ENCODE measurements around the gene FXN.
A peak's percentile ranks its signal among the peaks of the same experiment; 100 is the strongest.
"Not testable (repeated sequence)": the region's sequence is repeated elsewhere in the genome, so short reads cannot be mapped to it uniquely, and the experiment has no call there.

The FXN gene
- total RNA-seq, result 1.2 to 9.8 (median 4.5) reads per million in 18 experiments

DNA sequence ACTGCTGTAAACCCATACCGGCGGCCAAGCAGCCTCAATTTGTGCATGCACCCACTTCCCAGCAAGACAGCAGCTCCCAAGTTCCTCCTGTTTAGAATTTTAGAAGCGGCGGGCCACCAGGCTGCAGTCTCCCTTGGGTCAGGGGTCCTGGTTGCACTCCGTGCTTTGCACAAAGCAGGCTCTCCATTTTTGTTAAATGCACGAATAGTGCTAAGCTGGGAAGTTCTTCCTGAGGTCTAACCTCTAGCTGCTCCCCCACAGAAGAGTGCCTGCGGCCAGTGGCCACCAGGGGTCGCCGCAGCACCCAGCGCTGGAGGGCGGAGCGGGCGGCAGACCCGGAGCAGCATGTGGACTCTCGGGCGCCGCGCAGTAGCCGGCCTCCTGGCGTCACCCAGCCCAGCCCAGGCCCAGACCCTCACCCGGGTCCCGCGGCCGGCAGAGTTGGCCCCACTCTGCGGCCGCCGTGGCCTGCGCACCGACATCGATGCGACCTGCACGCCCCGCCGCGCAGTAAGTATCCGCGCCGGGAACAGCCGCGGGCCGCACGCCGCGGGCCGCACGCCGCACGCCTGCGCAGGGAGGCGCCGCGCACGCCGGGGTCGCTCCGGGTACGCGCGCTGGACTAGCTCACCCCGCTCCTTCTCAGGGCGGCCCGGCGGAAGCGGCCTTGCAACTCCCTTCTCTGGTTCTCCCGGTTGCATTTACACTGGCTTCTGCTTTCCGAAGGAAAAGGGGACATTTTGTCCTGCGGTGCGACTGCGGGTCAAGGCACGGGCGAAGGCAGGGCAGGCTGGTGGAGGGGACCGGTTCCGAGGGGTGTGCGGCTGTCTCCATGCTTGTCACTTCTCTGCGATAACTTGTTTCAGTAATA, at the start of gene FXN:
TSS of gene FXN (plus strand) at position 315 of the 871 bp plus-strand sequence. CDS start at position 346, 31 bp downstream.
- peak; percentile 82 to 87 for DNase-seq

DNA sequence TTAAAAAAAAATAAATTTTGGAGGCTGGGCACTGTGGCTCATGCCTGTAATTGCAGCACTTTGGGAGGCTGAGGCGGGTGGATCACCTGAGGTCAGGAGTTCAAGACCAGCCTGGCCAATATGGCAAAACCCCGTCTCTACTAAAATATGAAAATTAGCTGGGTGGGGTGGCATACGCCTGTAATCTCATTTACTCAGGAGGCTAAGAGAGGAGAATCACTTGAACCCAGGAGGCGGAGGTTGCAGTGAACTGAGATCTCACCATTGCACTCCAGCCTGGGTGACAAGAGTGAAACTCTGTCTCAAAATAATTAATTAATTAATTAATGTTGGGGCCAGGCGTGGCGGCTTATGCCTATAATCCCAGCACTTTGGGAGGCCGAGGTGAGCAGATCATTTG, 48.6 kb upstream of the FXN start:
- DNase-seq, result not testable (repeated sequence)

DNA sequence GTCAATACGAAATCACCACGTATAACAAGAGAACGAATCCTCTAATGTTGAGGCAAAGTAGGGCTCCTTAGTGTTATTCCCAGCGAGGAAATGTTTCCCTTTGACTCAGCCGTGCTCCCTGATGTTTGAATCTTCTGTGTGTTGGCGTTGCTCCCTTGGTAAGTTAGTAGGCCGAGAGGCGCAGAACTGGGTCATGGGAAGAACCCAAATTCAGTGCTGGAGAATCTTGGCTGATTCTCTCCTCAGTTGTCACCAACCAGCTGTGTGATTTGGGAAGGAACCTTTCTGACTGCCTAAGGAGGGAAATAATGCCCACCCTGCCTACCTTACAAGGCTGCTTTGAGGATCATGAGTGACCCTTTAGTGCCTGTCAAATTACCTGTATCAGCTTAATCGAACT, 44.1 kb upstream of the FXN start:
- DNase-seq, result no peak

- peak; percentile 31 to 47 for DNase-seq
Observed at GRCh38 chr9:68995776-68996175, 39.8 kb upstream of the FXN start.

DNA sequence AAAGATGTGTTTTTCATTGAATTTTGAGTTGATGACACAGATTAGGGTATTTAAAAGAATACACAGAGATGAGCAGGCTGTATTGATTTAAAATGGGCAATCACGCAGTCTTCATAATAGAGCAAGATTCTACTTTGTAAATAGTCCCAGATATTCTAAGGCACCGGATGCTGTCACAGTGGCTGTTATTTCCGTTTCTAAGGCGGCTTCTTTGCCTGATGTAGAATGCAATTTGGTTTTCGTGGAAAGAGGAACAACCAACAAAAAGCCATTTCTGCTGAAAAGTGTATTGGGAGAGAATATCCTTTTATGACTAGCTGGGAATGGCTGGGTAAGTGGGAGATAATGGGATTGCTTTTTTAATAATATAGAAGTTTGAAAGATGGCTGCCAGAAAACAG, 39.1 kb upstream of the FXN start:
- DNase-seq, result peak; percentile 50 to 73

- no peak for DNase-seq
Observed at GRCh38 chr9:68997666-68998065, 37.9 kb upstream of the FXN start.

- no peak for DNase-seq
Observed at GRCh38 chr9:68998385-68998784, 37.2 kb upstream of the FXN start.

- DNase-seq, result no peak
Observed at GRCh38 chr9:68998812-68999211, 36.7 kb upstream of the FXN start.

GRCh38 chr9:68999393-69000105, 36.0 kb upstream of the FXN start:
- DNase-seq, result peak; percentile 84 to 87

- no peak for DNase-seq
Observed at GRCh38 chr9:69001921-69002320, 33.6 kb upstream of the FXN start.

DNA sequence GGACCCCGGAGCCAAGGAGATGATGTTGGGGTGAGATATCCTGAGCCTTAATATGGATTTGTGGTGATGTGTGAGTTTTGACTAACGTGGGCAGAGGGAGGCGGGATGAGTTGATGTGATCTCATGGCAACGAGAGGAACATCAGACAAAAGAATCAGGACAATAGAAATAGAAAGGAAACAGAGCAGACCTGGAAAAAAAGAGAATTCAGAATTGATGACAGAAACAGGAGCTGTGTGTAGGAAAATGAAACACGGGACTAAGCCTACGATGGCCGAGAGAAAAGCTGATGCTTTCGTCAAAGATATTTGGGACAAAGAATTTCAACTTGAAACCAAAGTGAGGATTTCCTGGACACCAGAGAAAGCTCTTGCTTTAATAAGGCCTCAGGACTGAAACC, 32.5 kb upstream of the FXN start:
- no peak for DNase-seq

DNA sequence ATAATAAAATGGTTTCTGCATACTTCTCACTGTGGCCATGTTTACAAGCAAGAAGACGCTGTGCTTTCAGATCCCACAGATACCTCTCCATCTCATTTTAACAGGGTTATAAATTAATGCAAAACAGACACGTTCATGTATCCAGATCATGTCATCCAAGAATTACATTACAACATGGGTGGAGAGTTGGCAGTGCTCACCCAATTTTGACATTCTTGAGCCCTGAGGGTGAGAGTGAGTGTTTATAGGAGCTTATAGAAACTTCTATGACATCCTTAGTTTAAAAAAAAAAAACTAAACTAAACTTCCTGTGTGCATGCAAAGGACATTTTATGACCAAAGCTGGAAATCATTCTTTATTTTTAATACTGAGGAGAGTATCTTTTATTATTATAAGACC, 30.7 kb upstream of the FXN start:
- DNase-seq, result no peak

DNA sequence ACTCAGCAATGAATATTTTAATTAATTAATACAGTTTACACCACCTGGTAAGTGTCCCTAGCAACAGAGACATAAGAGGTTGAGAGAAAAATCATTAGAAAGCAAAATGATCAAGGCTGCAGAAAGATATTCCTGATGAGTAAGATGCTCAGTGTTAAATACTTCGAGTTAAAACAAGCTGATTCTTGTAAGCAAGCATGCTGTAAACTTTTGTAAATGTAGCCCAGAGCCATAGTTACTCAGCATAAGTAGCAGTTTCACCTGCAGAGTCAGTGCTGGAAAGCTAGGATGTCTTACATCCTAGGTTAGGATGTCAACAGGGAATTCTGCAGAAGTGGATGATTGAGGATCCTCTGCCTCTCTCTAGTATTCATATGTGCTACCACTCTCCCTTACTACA, 25.8 kb upstream of the FXN start:
- DNase-seq, result no peak

GRCh38 chr9:69012696-69013381, 22.7 kb upstream of the FXN start:
- no peak for DNase-seq

GRCh38 chr9:69013382-69013727, 22.2 kb upstream of the FXN start:
- no peak for DNase-seq

DNA sequence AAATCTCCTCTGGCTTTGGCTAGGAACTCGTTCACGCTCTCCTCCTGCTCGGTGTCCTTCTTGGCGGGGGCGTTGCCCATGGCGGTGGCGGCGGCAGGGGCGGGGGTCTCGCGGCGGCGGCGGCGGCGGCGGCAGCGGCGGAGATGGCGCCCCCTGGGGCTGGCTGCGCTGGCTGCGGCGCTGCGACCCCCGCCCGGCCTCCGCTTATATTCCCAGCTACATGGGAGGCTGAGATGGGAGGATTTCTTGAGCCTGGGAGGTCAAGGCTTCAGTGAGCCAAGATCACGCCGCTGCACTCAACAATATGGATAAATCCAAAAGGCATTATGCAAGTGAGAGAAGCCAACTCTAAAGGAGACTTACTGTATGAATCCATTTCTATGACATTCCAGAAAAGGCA, 21.5 kb upstream of the FXN start, which contains the start of gene PRKACG:
TSS of gene PRKACG (minus strand) at position 101 of the 400 bp plus-strand sequence. CDS start at position 80, 21 bp downstream.
- no peak for DNase-seq

- no peak for DNase-seq
Observed at GRCh38 chr9:69016191-69017096, 19.1 kb upstream of the FXN start.

DNA sequence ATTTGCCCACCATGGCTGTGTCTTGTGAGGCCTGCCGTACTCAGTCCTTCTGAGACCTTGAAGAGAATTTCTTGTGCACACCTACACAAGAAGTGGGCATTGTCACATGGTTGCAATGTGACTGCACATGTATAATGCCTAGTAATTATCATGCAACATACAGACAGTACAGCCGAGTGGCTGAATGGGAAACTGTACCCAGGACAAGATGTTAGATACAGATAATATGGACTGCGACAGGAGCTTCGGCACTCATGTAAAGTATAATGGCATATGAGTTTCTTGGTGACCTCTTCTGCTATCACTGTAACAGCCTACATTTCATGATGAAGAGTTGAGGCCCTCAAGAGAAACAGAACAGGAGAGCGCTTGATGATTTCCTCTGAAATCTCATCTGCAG, 16.8 kb upstream of the FXN start:
- DNase-seq, result peak in 1 of 2 donors; percentile 23

GRCh38 chr9:69019808-69020207, 15.7 kb upstream of the FXN start:
- DNase-seq, result no peak

- DNase-seq, result no peak
Observed at GRCh38 chr9:69020301-69021145, 15.0 kb upstream of the FXN start.

DNA sequence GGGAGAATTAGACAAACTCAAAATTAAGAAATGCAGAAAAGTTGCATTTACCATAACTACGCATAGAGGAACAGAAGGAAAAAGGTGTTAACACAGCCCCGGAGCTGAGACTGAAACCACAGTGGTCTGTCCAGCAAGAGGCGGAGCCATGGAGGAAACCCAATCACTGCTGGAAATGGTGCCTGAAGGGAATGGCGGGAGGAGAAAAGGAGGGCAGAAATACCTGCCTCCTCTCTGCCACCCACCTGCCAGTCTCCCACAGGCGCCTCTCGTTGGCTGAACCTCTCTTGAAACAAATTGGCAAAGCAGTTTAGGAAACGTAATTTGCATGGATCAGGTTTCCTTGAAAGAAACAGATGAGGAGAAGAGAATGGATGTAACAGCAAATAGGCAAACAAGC, 11.9 kb upstream of the FXN start:
- no peak for DNase-seq

Data from inflammatory macrophage (primary cell).